H1 (cell line): ENCODE results near the gene C15orf39. TPM values are rescaled to one million over a fixed set of nuclear protein-coding genes. Genes with fewer than 3 reads are reported as not detected.

Experiments used
- ATF3 ChIP-seq: IDR thresholded peaks from 2 replicates; pipeline ENCODE4 v1.6.1; 2011; ENCODE audit warnings: low read depth, mild to moderate bottlenecking, low read length; ENCODE audit not compliant: insufficient read depth
- HDAC2 ChIP-seq, 2 experiments: fragments of 300-600 bp in 1 of 2; sonication (generic) in 1 of 2; IDR thresholded peaks; 2 replicates each; pipeline ENCODE4 v1.6.1; 2011 to 2012; ENCODE audit warnings: low read depth in 2 of 2, low read length in 2 of 2, mild to moderate bottlenecking in 2 of 2, moderate library complexity in 2 of 2, borderline replicate concordance in 1 of 2, inconsistent platforms in 1 of 2
- SP4 ChIP-seq: IDR thresholded peaks from 2 replicates; pipeline ENCODE4 v1.6.1; 2012; ENCODE audit warnings: low read length, inconsistent platforms
- polyA plus RNA-seq, 7 experiments: library from polyadenylated mRNA; depleted of rRNA in 3 of 7; stranded (reverse) in 5 of 7; unstranded in 2 of 7; fragments of >200 nt in 5 of 7; fragments of 200-250 nt in 2 of 7; gene quantifications; 1 replicate in 5 of 7; 2 replicates in 1 of 7; 4 replicates in 1 of 7; pipeline versions ENCODE4 v1.2.1 to v1.2.3, GENCODE V29; 2011 to 2013; ENCODE audit warnings: missing spikeins in 2 of 7, mixed read lengths in 2 of 7
- total RNA-seq: library from RNA; stranded (reverse); fragmentation: NEBNext Ultra II Directional; extraction: Animal tissue kit (Norgen Biotek cat#: 25700); gene quantifications from 2 replicates; pipeline ENCODE4 v1.2.1, GENCODE V29; 2021

C15orf39 gene
- total and polyA plus RNA-seq, 2 of the 8 experiments (the other 6 are each of a cell fraction or from before 2014, with no cell fraction given), result 13.8 to 38.5 TPM

DNA sequence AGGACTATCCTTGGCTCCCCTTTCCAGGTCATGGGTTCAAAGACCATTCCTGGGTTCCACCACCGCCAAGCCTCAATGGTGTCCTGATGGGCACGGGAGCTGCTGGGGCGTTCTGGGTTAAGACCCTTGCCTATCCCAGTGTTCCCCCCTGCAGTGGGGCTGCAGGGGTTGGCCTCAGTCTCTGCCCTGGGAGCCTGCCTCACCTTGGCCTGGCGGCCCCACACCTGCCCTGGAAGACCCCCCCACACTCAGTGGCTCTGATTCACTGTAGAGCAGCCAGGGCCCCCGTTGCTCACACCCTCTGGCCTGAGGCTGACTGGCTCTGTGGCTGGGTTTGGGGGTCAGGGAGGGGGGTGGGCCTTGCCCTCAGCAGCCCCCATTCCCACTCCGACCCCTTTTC, 22.0 kb downstream of the C15orf39 start (continued):
- TF ChIP-seq HDAC2 (IDR thresholded peaks at IDR 0.05; ENCODE audit: borderline replicate concordance in 1 of 2, low read depth in 2 of 2, low read length in 2 of 2), result no peak
- TF ChIP-seq ATF3, result no peak
- no peak for TF ChIP-seq SP4
